Measurements from ENCODE around the gene KSR2.

- TF ChIP-seq, protein P1, sequence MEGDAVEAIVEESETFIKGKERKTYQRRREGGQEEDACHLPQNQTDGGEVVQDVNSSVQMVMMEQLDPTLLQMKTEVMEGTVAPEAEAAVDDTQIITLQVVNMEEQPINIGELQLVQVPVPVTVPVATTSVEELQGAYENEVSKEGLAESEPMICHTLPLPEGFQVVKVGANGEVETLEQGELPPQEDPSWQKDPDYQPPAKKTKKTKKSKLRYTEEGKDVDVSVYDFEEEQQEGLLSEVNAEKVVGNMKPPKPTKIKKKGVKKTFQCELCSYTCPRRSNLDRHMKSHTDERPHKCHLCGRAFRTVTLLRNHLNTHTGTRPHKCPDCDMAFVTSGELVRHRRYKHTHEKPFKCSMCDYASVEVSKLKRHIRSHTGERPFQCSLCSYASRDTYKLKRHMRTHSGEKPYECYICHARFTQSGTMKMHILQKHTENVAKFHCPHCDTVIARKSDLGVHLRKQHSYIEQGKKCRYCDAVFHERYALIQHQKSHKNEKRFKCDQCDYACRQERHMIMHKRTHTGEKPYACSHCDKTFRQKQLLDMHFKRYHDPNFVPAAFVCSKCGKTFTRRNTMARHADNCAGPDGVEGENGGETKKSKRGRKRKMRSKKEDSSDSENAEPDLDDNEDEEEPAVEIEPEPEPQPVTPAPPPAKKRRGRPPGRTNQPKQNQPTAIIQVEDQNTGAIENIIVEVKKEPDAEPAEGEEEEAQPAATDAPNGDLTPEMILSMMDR (IDR thresholded peaks at IDR 0.05; ENCODE audit: extremely low read depth in 1 of 2, insufficient read depth in 1 of 2, low read depth in 1 of 2, low read length in 2 of 2): no peak
- TF ChIP-seq, protein P2, sequence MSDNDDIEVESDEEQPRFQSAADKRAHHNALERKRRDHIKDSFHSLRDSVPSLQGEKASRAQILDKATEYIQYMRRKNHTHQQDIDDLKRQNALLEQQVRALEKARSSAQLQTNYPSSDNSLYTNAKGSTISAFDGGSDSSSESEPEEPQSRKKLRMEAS (IDR thresholded peaks at IDR 0.05; ENCODE audit: insufficient read depth, insufficient read length): no peak
- TF ChIP-seq POLR2A (IDR thresholded peaks at IDR 0.05; ENCODE audit: low read depth, low read length): no peak
- no peak for TF ChIP-seq MYC (IDR thresholded peaks at IDR 0.05; ENCODE audit: low read depth, low read length)
- TF ChIP-seq POLR2AphosphoS5 (IDR thresholded peaks at IDR 0.05; ENCODE audit: insufficient read depth, low read depth, low read length): no peak
- TF ChIP-seq EZH2 (IDR thresholded peaks at IDR 0.05; ENCODE audit: borderline replicate concordance, low read depth, low read length, severe bottlenecking): no peak
- no peak for TF ChIP-seq JUN (IDR thresholded peaks at IDR 0.05; ENCODE audit: borderline replicate concordance, insufficient read depth, insufficient read length, low read depth)
- no peak for TF ChIP-seq GATA2 (IDR thresholded peaks at IDR 0.05; ENCODE audit: insufficient read depth, insufficient read length, low read depth, low read length)
- no peak for TF ChIP-seq FOS (IDR thresholded peaks at IDR 0.05; ENCODE audit: borderline replicate concordance, insufficient read depth, low read length)
Observed at GRCh38 chr12:117629454-117629853, 339.3 kb downstream of the KSR2 start.

All from endothelial cell of umbilical vein (primary cell).